WI38 (cell line): ENCODE results near the gene GMDS.

Experiments
- H3K4me3 ChIP-seq: 2 replicates; pipeline ENCODE4 v1.5.1; 2011; ENCODE audit warnings: low read depth, mild to moderate bottlenecking, control low read depth, low read length
- CTCF ChIP-seq: IDR thresholded peaks from 2 replicates; pipeline ENCODE4 v1.5.1; 2012; ENCODE audit warnings: low read depth, mild to moderate bottlenecking, control low read depth, low read length

The GMDS gene

GRCh38 chr6:2187826-2188225 is 57.6 kb downstream of the GMDS start:
- H3K4me3 ChIP-seq, result no peak overlapping the region
- TF ChIP-seq CTCF, result no peak

- no peak overlapping the region for H3K4me3 ChIP-seq
- no peak for TF ChIP-seq CTCF
Observed at GRCh38 chr6:2186516-2186915, 58.9 kb downstream of the GMDS start.

- TF ChIP-seq CTCF, result no peak
- no peak overlapping the region for H3K4me3 ChIP-seq
Observed at GRCh38 chr6:2185466-2185865, 59.9 kb downstream of the GMDS start.

- no peak overlapping the region for H3K4me3 ChIP-seq
- TF ChIP-seq CTCF, result no peak
Observed at GRCh38 chr6:2184700-2185455, 60.5 kb downstream of the GMDS start.

- no peak overlapping the region for H3K4me3 ChIP-seq
- TF ChIP-seq CTCF, result no peak
Observed at GRCh38 chr6:2183752-2184151, 61.7 kb downstream of the GMDS start.

GRCh38 chr6:2183246-2183645 is 62.2 kb downstream of the GMDS start:
- no peak for TF ChIP-seq CTCF

GRCh38 chr6:2182251-2182650 is 63.2 kb downstream of the GMDS start:
- no peak overlapping the region for H3K4me3 ChIP-seq
- no peak for TF ChIP-seq CTCF

More at GRCh38 chr6:2183246-2183645, 62.2 kb downstream of the GMDS start:
- no peak overlapping the region for H3K4me3 ChIP-seq
